KMS-11 (cell line): ENCODE results near the gene ZDHHC11.
A peak's percentile ranks its signal among the peaks of the same experiment; 100 is the strongest.

Experiments used
- H2AFZ ChIP-seq: fragments of 200-600 bp; sonication (generic); 2 replicates; pipeline ENCODE4 v1.6.1; 2016; ENCODE audit warnings: antibody characterized with exemption, mixed run types, low read depth
- H3K27ac ChIP-seq: fragments of 200-600 bp; sonication (generic); 2 replicates; pipeline ENCODE4 v1.6.1; 2016; ENCODE audit warnings: mild to moderate bottlenecking, mixed run types
- H3K27me3 ChIP-seq: fragments of 200-600 bp; sonication (generic); 2 replicates; pipeline ENCODE4 v1.6.1; 2017; ENCODE audit warnings: mild to moderate bottlenecking, low read depth, mixed run types, moderate library complexity; ENCODE audit not compliant: insufficient read depth
- H3K36me3 ChIP-seq: fragments of 200-600 bp; sonication (generic); 2 replicates; pipeline ENCODE4 v1.6.1; 2017; ENCODE audit warnings: mild to moderate bottlenecking, mixed run types; ENCODE audit not compliant: insufficient read depth
- H3K4me1 ChIP-seq: fragments of 200-600 bp; sonication (generic); 2 replicates; pipeline ENCODE4 v1.6.1; 2016; ENCODE audit warnings: mild to moderate bottlenecking, low read depth, mixed run types; ENCODE audit not compliant: poor library complexity, severe bottlenecking
- H3K4me2 ChIP-seq: fragments of 200-600 bp; sonication (generic); 2 replicates; pipeline ENCODE4 v1.7.0; 2016; ENCODE audit warnings: mild to moderate bottlenecking, mixed run types
- H3K4me3 ChIP-seq: fragments of 200-600 bp; sonication (generic); IDR thresholded peaks from 2 replicates; pipeline ENCODE4 v1.6.1; 2017; ENCODE audit warnings: low read depth, low read length, mixed read lengths; ENCODE audit not compliant: insufficient read depth
- H3K79me2 ChIP-seq: fragments of 200-600 bp; sonication (generic); 2 replicates; pipeline ENCODE4 v1.6.1; 2016; ENCODE audit warnings: low read depth, mixed run types; ENCODE audit not compliant: insufficient read depth
- H3K9ac ChIP-seq: fragments of 200-600 bp; sonication (generic); 2 replicates; pipeline ENCODE4 v1.6.1; 2016; ENCODE audit warnings: mild to moderate bottlenecking, mixed run types
- H4K20me1 ChIP-seq: fragments of 200-600 bp; sonication (generic); 2 replicates; pipeline ENCODE4 v1.6.1; 2016; ENCODE audit warnings: mild to moderate bottlenecking, mixed run types; ENCODE audit not compliant: insufficient read depth
- TF ChIP-seq, protein P1 (sequence below): fragments of 200-600 bp; sonication (generic); conservative IDR thresholded peaks from 2 replicates; pipeline ENCODE4 v1.6.1; 2017; ENCODE audit warnings: low read depth, mild to moderate bottlenecking, antibody characterized with exemption, low read length, moderate library complexity, mixed read lengths

Gene ZDHHC11

GRCh38 chr5:891837-892393 lies 41.1 kb upstream of the ZDHHC11 start:
- Histone ChIP-seq H3K9ac (peak overlapping the region; percentile 75), H3K4me1 (peaks cover 20% of the 10 kb centered on the region), H3K4me3 (no peak overlapping the region), H3K36me3 (peaks cover 11% of the 10 kb centered on the region; the same call in 1 of the 2 replicates), H3K79me2 (peaks cover 57% of the 10 kb centered on the region), H3K27me3 (no peaks in the 10 kb centered on the region), H3K4me2 (peak overlapping the region; percentile 91), H4K20me1 (no peaks in the 10 kb centered on the region), H3K27ac (peak overlapping the region; percentile 41), H2AFZ (peak overlapping the region; percentile 48)
- TF ChIP-seq, protein P1, sequence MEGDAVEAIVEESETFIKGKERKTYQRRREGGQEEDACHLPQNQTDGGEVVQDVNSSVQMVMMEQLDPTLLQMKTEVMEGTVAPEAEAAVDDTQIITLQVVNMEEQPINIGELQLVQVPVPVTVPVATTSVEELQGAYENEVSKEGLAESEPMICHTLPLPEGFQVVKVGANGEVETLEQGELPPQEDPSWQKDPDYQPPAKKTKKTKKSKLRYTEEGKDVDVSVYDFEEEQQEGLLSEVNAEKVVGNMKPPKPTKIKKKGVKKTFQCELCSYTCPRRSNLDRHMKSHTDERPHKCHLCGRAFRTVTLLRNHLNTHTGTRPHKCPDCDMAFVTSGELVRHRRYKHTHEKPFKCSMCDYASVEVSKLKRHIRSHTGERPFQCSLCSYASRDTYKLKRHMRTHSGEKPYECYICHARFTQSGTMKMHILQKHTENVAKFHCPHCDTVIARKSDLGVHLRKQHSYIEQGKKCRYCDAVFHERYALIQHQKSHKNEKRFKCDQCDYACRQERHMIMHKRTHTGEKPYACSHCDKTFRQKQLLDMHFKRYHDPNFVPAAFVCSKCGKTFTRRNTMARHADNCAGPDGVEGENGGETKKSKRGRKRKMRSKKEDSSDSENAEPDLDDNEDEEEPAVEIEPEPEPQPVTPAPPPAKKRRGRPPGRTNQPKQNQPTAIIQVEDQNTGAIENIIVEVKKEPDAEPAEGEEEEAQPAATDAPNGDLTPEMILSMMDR = no peak

- no peak overlapping the region for H3K4me3 ChIP-seq
- H3K4me1 ChIP-seq = peaks cover 20% of the 10 kb centered on the region
- H2AFZ ChIP-seq = no peak overlapping the region
- no peaks in the 10 kb centered on the region for H3K27me3 ChIP-seq
- TF ChIP-seq, protein P1 = no peak
- no peaks in the 10 kb centered on the region for H4K20me1 ChIP-seq
- H3K36me3 ChIP-seq = peaks cover 16% of the 10 kb centered on the region; the same call in 1 of the 2 replicates
- no peak overlapping the region for H3K27ac ChIP-seq
- H3K4me2 ChIP-seq = peak overlapping the region; percentile 91
- no peak overlapping the region for H3K9ac ChIP-seq
- peaks cover 59% of the 10 kb centered on the region for H3K79me2 ChIP-seq
These were observed 40.5 kb upstream of the ZDHHC11 start for GRCh38 chr5:891117-891836.

DNA sequence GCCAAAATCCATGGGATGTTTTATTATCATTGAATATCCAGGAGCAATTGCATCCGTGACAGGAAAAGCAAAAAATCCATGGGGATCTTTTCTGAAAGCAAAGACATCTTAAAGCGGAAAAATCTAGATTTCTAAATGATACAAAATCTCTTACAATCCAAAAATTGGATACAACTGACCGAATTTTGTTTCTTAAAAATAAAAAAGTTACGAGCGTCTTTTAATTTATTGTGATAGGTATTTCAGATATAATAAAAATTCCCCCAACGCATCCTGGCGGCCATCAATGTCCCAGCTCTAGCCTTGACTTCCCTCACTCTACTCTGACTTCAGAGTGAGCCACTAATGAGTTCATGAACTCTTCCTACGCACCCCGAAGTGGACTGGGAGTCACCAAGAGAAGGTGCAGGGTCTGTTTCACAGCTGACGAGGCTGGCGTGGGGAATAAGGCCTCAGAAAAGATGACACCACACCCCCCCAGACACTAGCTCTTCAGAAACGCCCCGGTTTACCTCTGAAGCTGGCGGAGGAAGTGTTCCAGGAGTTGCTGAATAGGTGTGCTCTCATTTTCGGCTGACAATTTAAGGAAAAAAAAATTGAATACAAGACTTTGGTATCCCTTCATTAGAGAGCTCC lies 38.4 kb upstream of the ZDHHC11 start:
- Histone ChIP-seq H3K4me2 (no peak overlapping the region), H3K4me3 (no peak overlapping the region), H3K9ac (no peak overlapping the region), H3K27me3 (no peaks in the 10 kb centered on the region), H3K27ac (no peak overlapping the region), H2AFZ (no peak overlapping the region), H3K4me1 (peaks cover 14% of the 10 kb centered on the region), H3K79me2 (peaks cover 56% of the 10 kb centered on the region), H4K20me1 (no peaks in the 10 kb centered on the region), H3K36me3 (peaks cover 17% of the 10 kb centered on the region; the same call in 1 of the 2 replicates)
- TF ChIP-seq, protein P1 = no peak

DNA sequence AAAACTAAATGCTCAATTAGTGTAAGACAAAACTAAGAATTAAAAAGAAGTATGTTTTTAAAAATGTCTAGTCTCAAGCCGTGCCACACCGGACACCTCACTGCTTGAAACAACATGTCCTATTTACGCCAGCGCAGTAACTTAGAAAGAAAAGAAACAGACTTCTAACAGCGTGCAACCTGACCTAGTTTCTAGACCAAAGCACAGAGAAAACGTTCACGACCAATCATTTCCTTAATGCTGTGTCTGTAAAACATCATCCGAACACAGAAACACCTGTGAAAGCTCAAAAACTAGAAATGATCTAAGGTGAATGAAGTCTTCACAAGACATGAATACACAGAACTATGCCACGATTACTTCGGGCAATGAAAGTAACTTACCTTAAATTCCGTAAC lies 37.9 kb upstream of the ZDHHC11 start:
- Histone ChIP-seq H3K27ac (no peak overlapping the region), H3K4me2 (no peak overlapping the region), H2AFZ (no peak overlapping the region), H3K27me3 (no peaks in the 10 kb centered on the region), H4K20me1 (no peaks in the 10 kb centered on the region), H3K9ac (no peak overlapping the region), H3K4me1 (peaks cover 8% of the 10 kb centered on the region), H3K36me3 (peaks cover 23% of the 10 kb centered on the region; the same call in 1 of the 2 replicates), H3K4me3 (no peak overlapping the region), H3K79me2 (peaks cover 56% of the 10 kb centered on the region)
- TF ChIP-seq, protein P1 = no peak
